CD8-positive, alpha-beta memory T cell (primary cell): ENCODE results near the gene TMEM256. TPM values are rescaled to one million over a fixed set of nuclear protein-coding genes. Genes with fewer than 3 reads are reported as not detected.

Experiments used
- CTCF ChIA-PET: fragments of 350-600 bp; sonication (Branson Sonifier 250); formaldehyde crosslinking; loops from one replicate; lab custom pipeline; 2021; ENCODE audit warnings: antibody characterized with exemption; lab: Charles Lee
- POLR2A ChIA-PET: fragments of 350-600 bp; sonication (Branson Sonifier 250); formaldehyde crosslinking; loops from one replicate; lab custom pipeline; 2021; ENCODE audit warnings: antibody characterized with exemption; lab: Charles Lee
- DNase-seq, 5 donors: peaks; one replicate each; pipeline versions ENCODE4 v3.0.0 to v3.0.0-alpha.2; 2020 to 2022; ENCODE audit warnings: mixed read lengths in 1 of 5
- H3K27ac ChIP-seq: one replicate; pipeline ENCODE4 v1.7.0; 2013; ENCODE audit warnings: low read depth, mild to moderate bottlenecking, low read length, moderate library complexity
- H3K27me3 ChIP-seq: 2 replicates; pipeline ENCODE4 v1.7.0; 2013; ENCODE audit warnings: low read length, mild to moderate bottlenecking; ENCODE audit not compliant: insufficient read depth, poor library complexity, severe bottlenecking
- H3K36me3 ChIP-seq: 2 replicates; pipeline ENCODE4 v1.7.0; 2013; ENCODE audit warnings: mild to moderate bottlenecking, low read length, moderate library complexity; ENCODE audit not compliant: insufficient read depth
- H3K4me1 ChIP-seq: 2 replicates; pipeline ENCODE4 v1.7.0; 2013; ENCODE audit warnings: mild to moderate bottlenecking, low read length, moderate library complexity; ENCODE audit not compliant: insufficient read depth
- H3K4me3 ChIP-seq: 2 replicates; pipeline ENCODE4 v1.7.0; 2013; ENCODE audit warnings: mild to moderate bottlenecking, low read length
- H3K9me3 ChIP-seq: 2 replicates; pipeline ENCODE4 v1.7.0; 2013; ENCODE audit warnings: mild to moderate bottlenecking, low read length
- H3K27ac Mint-ChIP-seq, 8 donors: one replicate each; pipeline ENCODE4 v1.8.0; 2020 to 2021; ENCODE audit warnings: mixed read lengths in 8 of 8, mild to moderate bottlenecking in 6 of 8, inconsistent platforms in 3 of 8, moderate library complexity in 3 of 8
- H3K27me3 Mint-ChIP-seq, 2 donors: one replicate each; pipeline ENCODE4 v1.8.0; 2020 to 2021; ENCODE audit warnings: mixed read lengths in 2 of 2, mild to moderate bottlenecking in 1 of 2, moderate library complexity in 1 of 2
- H3K36me3 Mint-ChIP-seq, 3 donors: one replicate each; pipeline ENCODE4 v1.8.0; 2020 to 2021; ENCODE audit warnings: mixed read lengths in 3 of 3, inconsistent platforms in 1 of 3, mild to moderate bottlenecking in 1 of 3
- H3K4me1 Mint-ChIP-seq, 3 donors: one replicate each; pipeline ENCODE4 v1.8.0; 2020 to 2021; ENCODE audit warnings: mixed read lengths in 3 of 3, inconsistent platforms in 1 of 3, mild to moderate bottlenecking in 1 of 3
- H3K4me3 Mint-ChIP-seq, 7 donors: one replicate each; pipeline ENCODE4 v1.8.0; 2020 to 2021; ENCODE audit warnings: mixed read lengths in 7 of 7, mild to moderate bottlenecking in 6 of 7, moderate library complexity in 4 of 7, inconsistent platforms in 2 of 7
- H3K9me3 Mint-ChIP-seq, 5 donors: one replicate each; pipeline ENCODE4 v1.8.0; 2020 to 2022; ENCODE audit warnings: mixed read lengths in 5 of 5, mild to moderate bottlenecking in 3 of 5, moderate library complexity in 2 of 5, inconsistent platforms in 1 of 5
- polyA plus RNA-seq: library from polyadenylated mRNA; unstranded; fragments of 300-500 nt; fragmentation: Illumina TruSeq; gene quantifications from one replicate; pipeline ENCODE4 v1.2.3, GENCODE V29; 2021
- total RNA-seq, 2 experiments: library from RNA; stranded (reverse); gene quantifications; one replicate each; pipeline ENCODE4 v1.2.3, GENCODE V29; 2021

The TMEM256 gene
- total and polyA plus RNA-seq, 3 experiments from 2014 or later = 45.4 to 62.4 (median 51.4) TPM

GRCh38 chr17:7419819-7420610 lies 16.1 kb upstream of the TMEM256 start, which contains the start of gene SPEM1:
Gene SPEM1 (plus strand): TSS chr17:7420324. CDS start chr17:7420385, 61 bp downstream.
- peaks cover 0 to 6% of the 10 kb centered on the region in 2 donors for H3K27me3 Mint-ChIP-seq
- ChIA-PET POLR2A (interaction anchor here (0.6 kb wide), 1 partner anchor 48 kb away, joined by 4 read pairs; no protein-coding TSS in a partner anchor), CTCF (interaction anchor here (0.9 kb wide), 1 partner anchor 140 kb away, joined by 3 read pairs; no protein-coding TSS in a partner anchor)
- no peaks in the 10 kb centered on the region for H3K9me3 Mint-ChIP-seq
- H3K9me3 ChIP-seq = no peaks in the 10 kb centered on the region
- H3K4me1 Mint-ChIP-seq = peaks cover 0 to 2% (median 0%) of the 10 kb centered on the region in 3 donors
- DNase-seq = no peak
- no peak within 1 kb of the TSS for H3K27ac ChIP-seq
- H3K4me1 ChIP-seq = no peaks in the 10 kb centered on the region
- H3K36me3 Mint-ChIP-seq = peaks cover 0 to 1% (median 0%) of the 10 kb centered on the region in 3 donors
- no peaks in the 10 kb centered on the region for H3K27me3 ChIP-seq
- H3K27ac Mint-ChIP-seq = no peak within 1 kb of the TSS
- peak within 1 kb of the TSS in 1 of 7 donors; percentile 32 for H3K4me3 Mint-ChIP-seq
- H3K4me3 ChIP-seq = no peak within 1 kb of the TSS
- H3K36me3 ChIP-seq = no peaks in the 10 kb centered on the region

- H3K27ac ChIP-seq = no peak overlapping the region
- DNase-seq = no peak
- no peaks in the 10 kb centered on the region for H3K36me3 ChIP-seq
- H3K27ac Mint-ChIP-seq = no peak overlapping the region
- H3K4me3 ChIP-seq = no peak overlapping the region
- POLR2A ChIA-PET = no interaction called here
- peaks cover 0 to 6% of the 10 kb centered on the region in 2 donors for H3K27me3 Mint-ChIP-seq
- no peaks in the 10 kb centered on the region for H3K4me1 ChIP-seq
- H3K9me3 Mint-ChIP-seq = no peaks in the 10 kb centered on the region
- H3K4me1 Mint-ChIP-seq = peaks cover 0 to 2% (median 0%) of the 10 kb centered on the region in 3 donors
- no peak overlapping the region for H3K4me3 Mint-ChIP-seq
- no peaks in the 10 kb centered on the region for H3K9me3 ChIP-seq
- no peaks in the 10 kb centered on the region for H3K27me3 ChIP-seq
- CTCF ChIA-PET = no interaction called here
- peaks cover 0 to 1% (median 0%) of the 10 kb centered on the region in 3 donors for H3K36me3 Mint-ChIP-seq
These were observed 14.7 kb upstream of the TMEM256 start for GRCh38 chr17:7418472-7419152.

GRCh38 chr17:7417056-7417655 lies 13.3 kb upstream of the TMEM256 start:
- no peaks in the 10 kb centered on the region for H3K4me1 ChIP-seq
- H3K27me3 ChIP-seq = no peaks in the 10 kb centered on the region
- no peak overlapping the region for H3K27ac ChIP-seq
- peaks cover 1 to 6% of the 10 kb centered on the region in 2 donors for H3K27me3 Mint-ChIP-seq
- H3K4me3 Mint-ChIP-seq = no peak overlapping the region
- H3K9me3 Mint-ChIP-seq = no peaks in the 10 kb centered on the region
- H3K4me1 Mint-ChIP-seq = peaks cover 0 to 2% (median 0%) of the 10 kb centered on the region in 3 donors
- H3K9me3 ChIP-seq = no peaks in the 10 kb centered on the region
- no peak overlapping the region for H3K27ac Mint-ChIP-seq
- H3K36me3 Mint-ChIP-seq = peaks cover 0 to 1% (median 0%) of the 10 kb centered on the region in 3 donors
- ChIA-PET CTCF (no interaction called here), POLR2A (no interaction called here)
- no peak overlapping the region for H3K4me3 ChIP-seq
- no peak for DNase-seq
- no peaks in the 10 kb centered on the region for H3K36me3 ChIP-seq

GRCh38 chr17:7416323-7416722 lies 12.4 kb upstream of the TMEM256 start:
- no peaks in the 10 kb centered on the region for H3K9me3 Mint-ChIP-seq
- peaks cover 1 to 6% of the 10 kb centered on the region in 2 donors for H3K27me3 Mint-ChIP-seq
- H3K4me1 ChIP-seq = no peaks in the 10 kb centered on the region
- H3K27me3 ChIP-seq = no peaks in the 10 kb centered on the region
- POLR2A ChIA-PET = no interaction called here
- H3K4me1 Mint-ChIP-seq = peaks cover 0 to 2% (median 0%) of the 10 kb centered on the region in 3 donors
- CTCF ChIA-PET = no interaction called here
- H3K36me3 Mint-ChIP-seq = peaks cover 0 to 1% (median 0%) of the 10 kb centered on the region in 3 donors
- DNase-seq = no peak
- no peak overlapping the region for H3K27ac ChIP-seq
- no peaks in the 10 kb centered on the region for H3K36me3 ChIP-seq
- no peaks in the 10 kb centered on the region for H3K9me3 ChIP-seq
- H3K27ac Mint-ChIP-seq = peak overlapping the region in 1 of 8 donors; percentile 10
- no peak overlapping the region for H3K4me3 Mint-ChIP-seq
- no peak overlapping the region for H3K4me3 ChIP-seq

- Mint-ChIP-seq H3K27me3 (peaks cover 1 to 6% of the 10 kb centered on the region in 2 donors), H3K9me3 (no peaks in the 10 kb centered on the region)
- POLR2A ChIA-PET = no interaction called here
These were observed 11.9 kb upstream of the TMEM256 start for GRCh38 chr17:7415784-7416183.

GRCh38 chr17:7414837-7415236 lies 10.9 kb upstream of the TMEM256 start:
- POLR2A ChIA-PET = no interaction called here
- CTCF ChIA-PET = interaction anchor here (1.3 kb wide), 1 partner anchor 22 kb away, joined by 3 read pairs; no protein-coding TSS in a partner anchor

More at GRCh38 chr17:7415784-7416183, 11.9 kb upstream of the TMEM256 start:
- CTCF ChIA-PET = no interaction called here
- H3K27ac Mint-ChIP-seq = no peak overlapping the region
- H3K4me1 Mint-ChIP-seq = peaks cover 0 to 2% (median 0%) of the 10 kb centered on the region in 3 donors
- H3K4me3 ChIP-seq = no peak overlapping the region
- H3K36me3 Mint-ChIP-seq = peaks cover 0 to 1% (median 0%) of the 10 kb centered on the region in 3 donors
- no peak overlapping the region for H3K4me3 Mint-ChIP-seq
- H3K9me3 ChIP-seq = no peaks in the 10 kb centered on the region
- no peaks in the 10 kb centered on the region for H3K4me1 ChIP-seq
- DNase-seq = no peak
- no peaks in the 10 kb centered on the region for H3K36me3 ChIP-seq
- H3K27ac ChIP-seq = no peak overlapping the region
- no peaks in the 10 kb centered on the region for H3K27me3 ChIP-seq

GRCh38 chr17:7413346-7413985 lies 9.6 kb upstream of the TMEM256 start:
- peaks cover 0 to 4% of the 10 kb centered on the region in 2 donors for H3K27me3 Mint-ChIP-seq
- H3K27ac ChIP-seq = no peak overlapping the region
- no peaks in the 10 kb centered on the region for H3K9me3 Mint-ChIP-seq
- no peak overlapping the region for H3K27ac Mint-ChIP-seq
- H3K27me3 ChIP-seq = no peaks in the 10 kb centered on the region
- no peaks in the 10 kb centered on the region for H3K36me3 ChIP-seq
- CTCF ChIA-PET = interaction anchor here (1.3 to 2.2 kb wide), 2 partner anchors 24 to 57 kb away, joined by 3 to 6 read pairs; no protein-coding TSS in a partner anchor
- peaks cover 0 to 8% (median 6%) of the 10 kb centered on the region in 3 donors for H3K4me1 Mint-ChIP-seq
- no peaks in the 10 kb centered on the region for H3K4me1 ChIP-seq
- POLR2A ChIA-PET = no interaction called here
- no peak overlapping the region for H3K4me3 ChIP-seq
- no peak overlapping the region for H3K4me3 Mint-ChIP-seq
- no peaks in the 10 kb centered on the region for H3K9me3 ChIP-seq
- peaks cover 0 to 1% (median 0%) of the 10 kb centered on the region in 3 donors for H3K36me3 Mint-ChIP-seq
- DNase-seq = no peak

More at GRCh38 chr17:7414837-7415236, 10.9 kb upstream of the TMEM256 start:
- Mint-ChIP-seq H3K4me1 (peaks cover 0 to 2% (median 0%) of the 10 kb centered on the region in 3 donors), H3K27ac (no peak overlapping the region), H3K36me3 (peaks cover 0 to 1% (median 0%) of the 10 kb centered on the region in 3 donors), H3K4me3 (no peak overlapping the region), H3K9me3 (no peaks in the 10 kb centered on the region), H3K27me3 (peaks cover 4 to 5% of the 10 kb centered on the region in 2 donors)
- no peak for DNase-seq
- Histone ChIP-seq H3K36me3 (no peaks in the 10 kb centered on the region), H3K4me3 (no peak overlapping the region), H3K27me3 (no peaks in the 10 kb centered on the region), H3K4me1 (no peaks in the 10 kb centered on the region), H3K9me3 (no peaks in the 10 kb centered on the region), H3K27ac (no peak overlapping the region)
